UCSD-AML1 (cell line): ENCODE data around the gene SH3PXD2A.

ENCODE experiments used
- DNase-seq: peaks from one replicate; lab custom pipeline; 2025; ENCODE audit not compliant: unreplicated experiment; lab: John Stamatoyannopoulos, UW

SH3PXD2A gene

GRCh38 chr10:103727991-103728689, 127.2 kb downstream of the SH3PXD2A start:
- no peak for DNase-seq

- DNase-seq, result no peak
These were observed 127.8 kb downstream of the SH3PXD2A start for GRCh38 chr10:103727546-103727963.

DNA sequence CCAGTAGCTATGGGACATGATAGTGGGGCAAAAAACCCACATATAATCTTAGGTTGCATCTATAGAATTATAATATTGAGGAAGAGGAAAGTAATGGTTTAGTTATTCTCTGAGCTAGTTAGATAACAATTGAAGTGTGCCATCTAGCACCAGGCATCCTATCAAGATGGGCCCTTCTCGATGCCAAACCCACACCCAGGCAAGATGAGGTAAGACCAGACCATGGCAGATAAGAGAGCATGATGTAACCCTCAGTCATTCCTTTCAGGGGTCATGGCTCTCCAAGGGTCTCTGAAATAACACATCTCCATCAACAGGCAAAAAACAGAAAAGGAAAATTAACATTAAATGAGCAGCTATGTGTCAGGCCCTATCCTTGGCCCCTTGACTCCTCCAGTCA, 128.7 kb downstream of the SH3PXD2A start:
- DNase-seq, result no peak

- no peak for DNase-seq
These were observed 130.1 kb downstream of the SH3PXD2A start for GRCh38 chr10:103725242-103725641.

GRCh38 chr10:103724771-103725170, 130.6 kb downstream of the SH3PXD2A start:
- DNase-seq, result no peak

GRCh38 chr10:103724074-103724473, 131.3 kb downstream of the SH3PXD2A start:
- DNase-seq, result no peak

- DNase-seq, result no peak
These were observed 131.8 kb downstream of the SH3PXD2A start for GRCh38 chr10:103723557-103723956.

DNA sequence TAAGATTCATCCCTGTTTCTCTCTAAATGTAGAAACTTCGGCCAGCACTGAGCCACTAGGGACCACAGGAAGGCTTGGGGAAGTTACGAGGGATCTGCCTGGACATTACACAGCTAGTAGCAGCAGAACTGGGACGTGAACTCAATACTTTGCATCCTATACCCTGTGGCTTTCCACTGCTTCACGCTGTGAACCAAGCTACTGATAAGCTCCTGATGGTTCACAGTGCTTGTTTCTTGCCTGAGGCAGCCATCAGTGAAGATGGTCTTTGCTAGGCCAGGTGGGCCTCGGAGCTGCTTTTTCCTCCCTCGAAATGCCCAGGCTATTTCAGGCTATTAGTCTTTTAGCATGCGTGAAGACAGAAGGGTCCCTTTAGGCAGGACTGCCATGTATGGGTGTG, 132.7 kb downstream of the SH3PXD2A start:
- no peak for DNase-seq

DNA sequence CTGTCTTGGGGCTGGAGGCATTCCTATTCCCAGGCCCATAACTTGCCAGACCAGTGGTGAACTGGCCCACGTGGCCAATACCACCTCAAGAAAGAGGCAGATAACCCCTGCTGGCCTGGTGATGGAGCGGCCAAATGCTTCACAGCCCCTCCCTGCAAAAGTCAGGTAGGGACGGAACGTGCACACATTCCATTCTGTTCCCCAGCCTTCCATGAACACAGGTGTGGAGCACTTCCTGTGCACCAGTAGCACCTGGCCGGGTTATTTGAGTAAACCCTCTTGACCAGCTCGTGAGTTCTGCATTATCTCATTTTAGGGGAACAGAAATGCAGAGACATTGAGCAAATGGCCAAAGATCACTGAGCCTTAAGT, 134.4 kb downstream of the SH3PXD2A start:
- DNase-seq, result no peak

DNA sequence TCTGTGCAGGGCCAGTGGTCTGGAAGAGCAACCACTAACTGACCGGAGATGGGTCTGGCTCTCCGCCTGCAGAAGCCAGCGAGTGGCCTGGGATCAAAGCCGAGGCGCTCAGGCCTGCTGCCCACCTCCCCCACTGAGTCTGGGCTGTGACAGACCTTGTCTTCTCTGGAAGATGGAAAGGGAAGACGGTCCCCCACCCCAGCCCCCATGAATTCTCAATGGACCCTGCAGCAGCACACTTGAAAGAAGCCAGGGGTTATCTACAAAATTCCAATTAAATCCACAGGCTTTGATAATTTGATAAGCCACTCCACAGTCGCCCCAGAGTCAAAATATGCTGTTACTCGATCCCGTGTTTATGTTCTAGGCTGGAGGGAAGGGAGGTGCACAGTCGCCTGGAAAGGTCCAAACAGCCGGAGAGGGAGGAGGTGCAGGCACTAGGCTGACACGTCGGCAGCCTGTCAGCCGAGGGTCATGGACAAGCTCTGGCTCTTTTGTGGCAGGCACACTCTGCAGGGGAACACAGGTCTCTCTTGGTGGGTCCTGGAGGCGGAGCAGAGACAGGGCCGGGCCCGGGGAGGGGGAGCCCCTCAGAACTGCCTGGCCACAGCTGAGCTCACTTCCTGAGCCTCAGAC, 134.9 kb downstream of the SH3PXD2A start:
- no peak for DNase-seq

- no peak for DNase-seq
These were observed 136.3 kb downstream of the SH3PXD2A start for GRCh38 chr10:103719036-103719435.

DNA sequence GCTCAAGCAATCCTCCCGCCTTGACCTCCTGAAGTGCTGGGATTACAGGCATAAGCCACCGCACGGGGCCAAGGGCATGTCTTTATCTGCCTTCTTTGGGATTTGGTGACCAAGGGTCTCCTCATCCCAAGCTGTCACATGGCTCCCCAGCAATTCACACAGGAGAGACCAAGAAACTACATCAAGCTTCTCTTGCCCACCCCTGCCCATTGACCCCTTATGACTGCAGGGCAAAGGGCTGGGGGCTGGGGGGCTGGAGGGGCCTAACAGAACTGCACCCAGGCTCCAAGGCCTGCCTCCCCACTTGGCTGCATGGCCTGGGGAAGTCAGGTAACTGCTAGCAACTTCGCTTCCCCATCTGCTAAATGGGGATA, 137.1 kb downstream of the SH3PXD2A start:
- no peak for DNase-seq

DNA sequence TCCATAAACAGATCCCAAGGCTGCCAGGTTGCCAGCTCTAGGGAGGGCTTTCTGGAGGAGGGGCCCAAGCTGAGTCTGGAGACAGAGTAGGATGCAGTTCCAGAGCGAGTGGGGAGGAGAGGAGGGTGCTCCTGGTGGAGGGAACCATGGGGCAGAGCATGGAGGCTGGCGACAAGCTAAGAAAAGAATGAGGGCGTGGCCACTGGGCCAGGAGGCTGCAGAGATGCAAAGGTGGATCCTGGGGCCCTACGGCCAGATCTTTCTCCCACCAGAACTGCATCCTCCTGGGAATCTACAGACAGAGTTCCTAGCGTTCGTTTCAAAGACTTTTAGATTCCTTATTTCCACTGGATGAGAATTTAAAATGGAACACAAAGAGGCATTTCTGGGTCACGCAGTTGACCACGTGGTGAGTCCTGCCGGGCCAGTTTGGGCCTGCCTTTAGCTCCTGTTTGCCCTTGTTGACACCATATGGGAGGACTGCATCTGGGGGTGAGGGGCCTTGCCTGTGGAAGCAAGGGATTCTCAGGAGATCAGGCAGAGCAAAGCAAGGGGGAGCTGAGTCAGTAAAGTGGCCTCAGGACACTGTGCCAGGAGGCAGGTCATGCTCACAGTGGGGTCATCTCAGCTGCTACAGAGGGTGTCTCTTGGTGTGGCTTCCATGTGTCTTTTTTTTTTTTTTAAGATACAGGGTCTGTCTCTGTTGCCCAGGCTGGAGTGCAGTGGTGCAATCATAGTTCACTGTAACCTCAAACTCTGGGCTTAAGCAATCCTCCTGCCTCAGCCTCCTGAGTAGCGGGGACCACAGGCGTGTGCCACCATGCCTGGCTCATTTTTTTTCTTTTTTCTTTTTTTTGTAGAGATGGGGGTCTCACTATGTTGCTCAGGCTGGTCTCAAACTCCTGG, 137.8 kb downstream of the SH3PXD2A start:
- DNase-seq, result no peak

- DNase-seq, result no peak
These were observed 138.9 kb downstream of the SH3PXD2A start for GRCh38 chr10:103716206-103717160.

GRCh38 chr10:103715430-103715829, 139.9 kb downstream of the SH3PXD2A start:
- no peak for DNase-seq

- no peak for DNase-seq
These were observed 141.0 kb downstream of the SH3PXD2A start for GRCh38 chr10:103714232-103714891.

GRCh38 chr10:103713676-103714075, 141.7 kb downstream of the SH3PXD2A start:
- DNase-seq, result no peak

DNA sequence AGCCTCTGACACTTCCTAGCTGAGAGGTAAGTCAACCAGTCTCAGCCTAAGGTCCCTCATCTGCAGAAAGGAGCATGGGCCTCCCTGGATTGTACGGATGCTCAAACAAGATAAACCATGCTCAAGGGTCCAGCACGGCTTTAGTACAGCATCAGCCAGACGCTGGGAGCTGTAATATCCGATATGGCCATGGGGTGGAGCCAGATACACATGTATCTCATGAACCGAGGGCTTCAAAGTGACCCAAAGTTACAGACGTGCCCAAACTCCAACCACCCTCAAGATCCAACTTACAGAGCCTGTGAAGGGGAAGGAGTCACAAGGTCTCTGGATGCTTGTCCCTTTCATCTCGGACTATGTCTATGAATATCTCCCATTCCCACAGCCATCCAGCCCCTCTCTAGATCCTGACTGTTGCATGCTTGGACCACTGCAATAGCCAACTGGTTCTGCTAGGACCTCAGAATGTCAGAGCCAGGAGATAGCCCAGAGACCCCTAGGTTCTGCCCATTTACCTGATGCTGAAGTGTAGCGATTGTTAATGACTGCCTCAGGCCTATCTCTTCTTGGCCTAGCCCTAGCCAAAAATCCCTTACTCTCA, 142.4 kb downstream of the SH3PXD2A start:
- peak; percentile 76 for DNase-seq

DNA sequence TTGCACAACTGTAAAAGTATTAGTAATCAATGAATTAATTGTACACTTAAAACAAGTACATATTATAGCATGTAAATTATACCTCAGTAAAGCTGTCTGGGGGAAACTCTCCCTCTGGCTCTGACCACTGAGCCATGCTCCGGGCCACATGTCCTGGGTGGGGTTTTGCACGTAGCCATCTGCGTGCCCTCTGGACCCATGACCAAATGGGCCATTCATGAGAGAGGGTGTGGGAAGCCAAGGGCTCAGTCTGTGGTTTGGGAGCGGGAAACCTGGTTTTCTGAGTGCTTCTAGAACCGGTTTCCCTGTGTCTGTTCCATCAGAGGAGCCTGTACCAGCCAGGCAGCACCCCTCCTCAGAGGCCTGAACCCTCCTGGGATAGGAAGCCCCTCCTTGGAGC, 143.2 kb downstream of the SH3PXD2A start:
- DNase-seq, result no peak
